ENCODE results near the gene PTH2R.

Gene PTH2R, protein sequence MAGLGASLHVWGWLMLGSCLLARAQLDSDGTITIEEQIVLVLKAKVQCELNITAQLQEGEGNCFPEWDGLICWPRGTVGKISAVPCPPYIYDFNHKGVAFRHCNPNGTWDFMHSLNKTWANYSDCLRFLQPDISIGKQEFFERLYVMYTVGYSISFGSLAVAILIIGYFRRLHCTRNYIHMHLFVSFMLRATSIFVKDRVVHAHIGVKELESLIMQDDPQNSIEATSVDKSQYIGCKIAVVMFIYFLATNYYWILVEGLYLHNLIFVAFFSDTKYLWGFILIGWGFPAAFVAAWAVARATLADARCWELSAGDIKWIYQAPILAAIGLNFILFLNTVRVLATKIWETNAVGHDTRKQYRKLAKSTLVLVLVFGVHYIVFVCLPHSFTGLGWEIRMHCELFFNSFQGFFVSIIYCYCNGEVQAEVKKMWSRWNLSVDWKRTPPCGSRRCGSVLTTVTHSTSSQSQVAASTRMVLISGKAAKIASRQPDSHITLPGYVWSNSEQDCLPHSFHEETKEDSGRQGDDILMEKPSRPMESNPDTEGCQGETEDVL

DNA sequence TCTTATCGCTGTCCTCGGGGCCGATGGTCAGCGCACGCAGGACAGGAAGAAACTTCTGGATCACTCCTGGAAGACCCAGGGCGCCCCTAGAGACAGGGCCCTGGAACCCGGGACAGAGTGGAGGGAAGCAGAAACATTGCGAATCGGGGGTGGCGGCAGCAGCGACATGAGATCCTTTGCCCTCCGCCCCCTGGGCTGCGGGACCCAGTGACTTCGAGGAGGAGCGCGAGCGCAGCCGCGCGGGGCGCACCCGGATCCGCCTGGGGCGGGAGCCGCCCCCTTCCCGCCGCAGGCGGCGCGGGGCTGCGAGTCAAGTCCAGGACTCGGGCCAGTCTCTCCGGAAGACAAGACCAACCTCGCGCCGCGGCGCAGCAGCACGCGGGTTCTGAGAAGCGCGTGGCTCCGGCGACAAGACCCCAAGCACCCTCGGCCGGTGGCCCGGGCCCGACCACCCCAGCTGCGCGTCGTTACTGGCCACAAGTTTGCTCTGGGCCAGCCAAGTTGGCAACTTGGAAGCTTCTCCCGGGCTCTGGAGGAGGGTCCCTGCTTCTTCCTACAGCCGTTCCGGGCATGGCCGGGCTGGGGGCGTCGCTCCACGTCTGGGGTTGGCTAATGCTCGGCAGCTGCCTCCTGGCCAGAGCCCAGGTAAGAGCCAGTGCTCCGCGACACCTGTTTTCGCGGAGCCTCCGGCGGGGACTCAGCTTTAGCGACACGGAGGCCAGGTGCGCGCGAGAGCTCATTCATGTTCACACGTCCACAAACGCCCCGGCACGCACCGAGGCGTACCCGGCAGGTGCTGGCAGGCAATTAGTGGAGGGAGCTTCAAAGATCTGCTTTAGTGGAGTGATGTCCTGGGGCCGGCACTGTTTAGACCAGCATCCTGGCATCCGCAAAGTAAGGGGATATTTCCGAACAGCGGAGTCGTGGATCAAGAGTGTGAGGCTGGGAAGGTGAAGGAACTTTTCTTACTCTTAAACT, at the start of gene PTH2R:
Gene PTH2R, plus strand, starts transcription at position 319 of the 978 bp plus-strand sequence. Its CDS starts 252 bp downstream, at position 571.
- TF ChIP-seq GATA3 (IDR thresholded peaks at IDR 0.05; ENCODE audit: low read depth, low read length) = no peak
- TF ChIP-seq GATA2 (IDR thresholded peaks at IDR 0.05; ENCODE audit: low read depth, low read length) = no peak

DNA sequence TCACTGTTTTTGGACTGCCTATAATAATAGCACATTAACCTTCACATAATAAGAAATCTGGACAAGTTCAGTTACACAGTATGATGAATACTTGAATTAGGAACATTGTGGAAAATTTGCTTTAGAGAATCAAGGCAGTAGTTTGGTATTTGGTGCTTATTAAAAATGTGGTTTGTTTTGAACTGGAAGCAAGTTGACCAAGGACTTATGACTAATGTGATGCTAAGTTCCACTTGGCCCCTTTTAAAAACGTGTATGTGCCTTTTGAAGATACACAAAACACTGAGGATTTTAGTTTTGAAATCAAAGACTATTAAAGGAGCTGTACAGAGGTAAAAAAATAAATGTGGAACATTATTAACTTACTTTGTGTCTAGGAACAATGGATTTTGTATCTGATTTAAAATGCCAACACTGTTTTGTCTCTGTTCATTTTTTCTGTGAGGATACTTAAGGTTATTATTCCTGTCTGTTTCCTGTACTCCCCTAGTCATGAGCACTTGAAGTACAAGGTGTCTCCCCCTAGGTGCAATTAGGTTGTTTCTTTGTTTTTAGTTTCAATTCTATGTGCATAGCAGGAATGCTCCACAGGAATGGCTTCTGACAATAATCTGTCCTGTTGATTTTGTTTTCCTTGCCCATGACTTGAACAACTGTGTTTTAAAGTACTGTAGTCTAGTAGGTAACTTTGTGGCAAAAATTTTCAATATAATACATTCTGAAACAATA, 49.6 kb upstream of the PTH2R start:
- no peak for TF ChIP-seq GATA3 (IDR thresholded peaks at IDR 0.05; ENCODE audit: low read depth, low read length)

DNA sequence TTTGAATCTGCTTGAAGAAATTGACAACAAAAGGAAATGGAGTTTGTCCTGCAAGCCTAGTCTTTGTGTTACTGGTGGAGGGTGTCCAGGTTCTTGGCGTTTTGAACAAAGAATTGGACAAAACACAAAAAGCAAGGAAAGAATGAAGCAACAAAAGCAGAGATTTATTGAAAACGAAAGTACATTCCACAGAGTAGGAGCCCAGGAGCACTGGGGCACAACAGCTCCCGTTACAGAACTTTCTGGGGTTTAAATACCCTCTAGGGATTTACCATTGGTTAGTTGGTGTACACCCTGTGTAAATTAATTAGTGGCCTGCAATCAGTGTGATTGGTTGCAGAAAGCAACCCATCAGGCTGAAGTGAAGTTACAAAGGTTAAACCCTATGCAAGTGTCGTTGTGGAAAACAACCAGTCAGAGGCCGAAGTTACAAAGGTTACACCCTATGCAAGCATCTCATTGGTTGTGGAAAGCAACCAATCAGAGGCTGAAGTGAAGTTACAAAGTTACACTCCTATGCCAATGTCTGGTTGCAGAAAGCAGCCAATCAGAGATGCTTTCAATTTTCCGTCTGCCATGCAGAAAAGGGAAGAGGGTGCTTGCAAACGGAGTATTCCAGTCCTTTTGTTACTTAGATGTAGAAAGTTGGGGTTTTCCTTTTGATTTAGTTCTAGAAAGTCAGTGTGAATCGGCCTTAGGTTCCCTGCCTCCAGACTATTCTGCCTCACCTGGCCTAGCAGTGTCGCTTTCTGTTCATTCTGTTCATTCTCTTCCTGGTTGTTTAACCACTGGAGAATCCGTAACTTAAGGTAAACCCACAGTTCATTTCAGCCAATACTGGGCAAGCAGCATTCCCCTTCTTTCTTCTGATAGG, 47.6 kb upstream of the PTH2R start:
- TF ChIP-seq GATA2 (IDR thresholded peaks at IDR 0.05; ENCODE audit: low read depth, low read length) = no peak
- TF ChIP-seq GATA3 (IDR thresholded peaks at IDR 0.05; ENCODE audit: low read depth, low read length) = no peak

DNA sequence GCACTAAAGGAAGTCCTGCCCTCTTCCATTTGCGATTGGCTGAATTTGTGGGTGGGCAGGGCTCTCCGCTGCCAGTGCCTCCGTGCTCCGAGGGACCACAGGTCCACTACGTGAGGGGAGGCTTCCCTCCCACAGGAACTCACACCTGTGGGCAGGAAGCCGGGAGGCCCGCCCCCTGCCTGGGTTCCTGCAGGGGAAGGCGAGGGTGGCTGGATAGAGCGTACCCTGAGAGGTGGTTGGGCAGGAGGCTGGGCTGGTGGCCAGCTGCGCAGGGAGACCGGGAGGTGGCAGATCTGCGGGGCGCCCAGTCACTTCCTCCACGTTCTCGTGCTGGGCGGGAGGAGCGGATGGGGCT, 47.0 kb upstream of the PTH2R start:
- TF ChIP-seq GATA3 (IDR thresholded peaks at IDR 0.05; ENCODE audit: low read depth, low read length) = no peak
- TF ChIP-seq GATA2 (IDR thresholded peaks at IDR 0.05; ENCODE audit: low read depth, low read length) = no peak

DNA sequence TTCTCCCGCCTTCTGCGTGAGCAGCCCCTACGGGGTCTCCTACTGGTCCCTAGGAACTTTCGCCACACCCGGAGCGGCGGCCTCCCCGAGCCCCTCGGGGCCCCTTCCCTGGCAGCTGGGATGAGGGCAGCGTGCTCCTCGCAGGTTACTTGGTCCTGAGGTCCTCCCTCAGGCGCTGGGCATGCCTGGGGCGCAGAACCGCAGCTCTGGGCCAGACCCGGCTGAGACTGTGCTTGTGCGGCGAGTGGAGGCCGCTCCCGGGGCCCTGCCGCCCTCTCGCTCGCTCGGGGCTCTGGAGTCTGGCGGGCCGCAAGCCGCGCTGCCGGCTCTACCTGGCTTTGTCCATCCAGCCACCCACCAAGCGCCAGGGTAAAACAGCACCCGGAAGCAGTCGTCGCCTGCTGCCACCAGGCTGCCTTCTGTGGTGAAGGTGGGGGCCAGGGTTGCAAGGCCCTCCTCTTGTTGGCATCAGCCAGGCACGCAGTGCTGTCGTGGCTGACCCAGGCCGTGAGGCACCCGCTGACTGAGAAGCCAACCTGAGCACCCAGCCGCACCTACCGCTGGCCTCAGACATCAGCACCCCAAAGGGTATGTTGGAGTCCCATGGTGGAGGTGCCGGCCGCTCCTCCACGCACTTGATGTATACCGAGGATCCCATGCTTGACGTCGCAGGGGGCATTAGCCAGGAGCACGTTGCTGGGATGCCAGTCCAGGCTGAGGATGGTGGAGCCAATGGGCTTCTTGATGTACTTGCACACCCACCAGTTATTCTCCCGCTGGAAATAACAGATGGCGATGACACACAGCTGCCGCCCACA, 46.1 kb upstream of the PTH2R start:
- no peak for TF ChIP-seq GATA3 (IDR thresholded peaks at IDR 0.05; ENCODE audit: low read depth, low read length)
- TF ChIP-seq GATA2 (IDR thresholded peaks at IDR 0.05; ENCODE audit: low read depth, low read length) = no peak

DNA sequence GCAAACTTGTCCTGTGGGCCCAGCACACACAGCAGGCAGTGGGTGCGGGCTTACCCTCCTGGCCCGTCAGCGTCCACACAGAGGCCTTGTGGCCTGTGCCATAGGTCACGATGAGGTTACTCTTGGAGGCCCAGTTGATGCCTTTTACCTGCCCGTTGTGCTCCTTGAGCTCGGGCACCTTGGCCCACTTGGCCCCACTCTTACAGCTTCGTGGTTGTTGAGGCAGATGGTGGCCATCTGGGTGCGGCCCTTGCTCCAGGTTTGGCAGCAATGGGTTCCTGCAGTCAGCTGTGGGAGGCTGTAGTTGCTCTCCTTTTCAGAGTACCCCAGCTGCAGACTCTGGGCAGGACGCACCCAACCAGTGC, 45.5 kb upstream of the PTH2R start:
- no peak for TF ChIP-seq GATA3 (IDR thresholded peaks at IDR 0.05; ENCODE audit: low read depth, low read length)
- TF ChIP-seq GATA2 (IDR thresholded peaks at IDR 0.05; ENCODE audit: low read depth, low read length) = no peak

DNA sequence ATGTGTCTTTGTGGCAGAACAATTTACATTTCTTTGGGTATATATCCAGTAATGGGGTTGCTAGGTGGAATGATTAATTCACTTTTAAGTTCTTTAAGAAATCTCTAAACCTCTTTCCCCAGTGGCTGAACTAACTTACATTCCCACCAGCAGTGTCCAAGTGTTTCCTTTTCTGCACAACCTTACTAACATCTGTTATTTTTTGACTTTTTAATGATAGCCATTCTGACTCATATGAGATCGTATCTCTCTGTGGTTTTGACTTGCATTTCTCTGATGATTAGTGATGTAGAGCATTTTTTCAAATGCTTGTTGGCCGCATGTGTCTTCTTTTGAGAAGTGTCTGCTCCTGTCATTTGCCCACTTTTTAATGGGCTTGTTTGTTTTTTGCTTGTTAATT, 43.1 kb upstream of the PTH2R start:
- TF ChIP-seq GATA2 (IDR thresholded peaks at IDR 0.05; ENCODE audit: low read depth, low read length) (no peak), GATA3 (IDR thresholded peaks at IDR 0.05; ENCODE audit: low read depth, low read length) (no peak)

DNA sequence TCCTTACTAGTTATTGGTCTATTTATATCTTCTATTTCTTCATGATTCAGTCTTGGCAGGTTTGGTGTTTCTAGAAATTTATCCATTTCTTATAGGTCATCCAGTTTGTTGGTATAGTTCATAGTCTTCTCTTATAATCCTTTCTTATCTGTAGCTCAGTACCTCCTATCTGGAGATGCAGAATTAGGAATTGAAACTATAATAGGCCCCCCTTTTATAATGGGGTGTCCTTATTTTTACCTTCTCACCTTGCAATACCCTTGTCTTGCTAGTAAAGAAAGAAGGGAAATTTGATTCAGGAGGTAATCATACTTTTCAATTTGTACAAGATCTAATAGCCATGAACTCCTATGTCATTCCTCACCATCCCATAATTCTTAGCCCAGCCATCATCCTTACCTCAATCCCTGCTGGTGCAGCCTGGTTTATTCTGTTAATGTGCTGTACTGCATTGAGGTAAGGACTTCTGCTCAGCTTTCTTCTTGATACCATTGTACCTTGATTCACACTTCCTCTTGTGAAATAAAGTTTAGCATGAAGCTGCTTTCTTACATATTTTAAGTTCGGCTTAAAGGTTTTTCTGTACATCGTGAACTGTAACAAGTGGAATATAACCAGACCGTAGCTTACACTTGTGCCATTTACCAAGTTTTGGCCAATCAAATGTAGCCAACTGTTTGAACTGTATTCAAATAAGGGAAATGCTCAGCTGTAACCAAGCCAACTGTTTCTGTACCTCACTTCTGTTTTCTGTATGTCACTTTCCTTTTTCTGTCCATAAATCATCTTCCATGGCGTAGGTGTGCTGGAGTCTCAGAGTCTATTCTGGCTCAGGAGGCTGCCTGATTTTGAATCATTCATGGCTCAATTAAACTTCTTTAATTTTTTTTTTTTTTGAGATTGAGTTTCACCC, 40.1 kb upstream of the PTH2R start:
- TF ChIP-seq GATA3 (IDR thresholded peaks at IDR 0.05; ENCODE audit: low read depth, low read length) = no peak
- no peak for TF ChIP-seq GATA2 (IDR thresholded peaks at IDR 0.05; ENCODE audit: low read depth, low read length)

DNA sequence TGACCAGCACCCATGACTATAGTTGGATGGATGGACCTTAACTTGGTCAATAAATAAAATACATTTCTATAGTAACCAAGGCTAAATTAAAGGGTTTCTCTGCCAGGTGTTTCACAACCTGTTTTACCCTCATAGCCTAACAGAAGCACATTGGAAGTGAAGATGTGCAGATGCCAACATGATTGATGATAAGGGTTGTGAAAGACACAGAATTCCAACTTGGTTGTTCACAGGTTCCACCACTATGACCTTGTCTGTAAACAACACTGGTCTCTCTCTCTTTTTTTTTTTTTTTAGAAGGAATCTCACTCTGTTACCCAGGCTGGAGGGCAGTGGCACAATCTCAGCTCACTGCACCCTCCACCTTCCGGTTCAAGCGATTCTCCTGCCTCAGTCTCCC, 37.5 kb upstream of the PTH2R start:
- TF ChIP-seq GATA2 (IDR thresholded peaks at IDR 0.05; ENCODE audit: low read depth, low read length) (no peak), GATA3 (IDR thresholded peaks at IDR 0.05; ENCODE audit: low read depth, low read length) (no peak)

DNA sequence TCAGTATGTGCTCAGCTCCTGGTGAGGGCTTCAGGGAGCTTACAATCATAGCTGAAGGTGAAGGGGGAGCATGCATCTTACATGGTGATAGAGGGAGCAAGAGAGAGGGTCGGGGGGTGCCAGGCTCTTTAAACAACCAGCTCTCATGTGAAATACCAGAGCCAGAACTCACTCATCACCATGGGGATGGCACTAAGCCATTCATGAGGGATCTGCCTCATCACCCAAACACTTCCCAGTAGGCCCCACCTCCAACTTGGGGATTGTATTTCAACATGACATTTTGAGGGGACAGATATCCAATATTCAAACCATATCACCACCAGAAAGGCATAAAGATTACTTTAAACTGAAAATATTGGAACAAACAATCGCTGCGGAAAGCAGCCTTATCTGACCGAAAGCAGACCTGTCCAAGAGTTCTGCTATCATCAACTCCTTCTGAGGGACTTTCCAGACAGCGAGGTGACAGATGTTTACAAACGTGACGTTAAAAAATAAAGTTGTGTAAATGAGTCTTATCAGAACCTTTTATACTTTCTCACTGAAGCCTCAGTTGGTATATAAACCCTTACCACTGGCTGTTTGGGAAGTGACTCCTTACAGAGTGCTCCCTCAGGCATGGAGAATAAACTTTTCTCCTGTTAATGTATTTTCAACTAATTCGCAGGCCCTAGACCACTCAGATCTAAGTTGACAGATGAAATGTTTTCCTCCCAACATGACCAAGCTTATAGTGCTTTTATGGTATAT, 35.5 kb upstream of the PTH2R start:
- no peak for TF ChIP-seq GATA2 (IDR thresholded peaks at IDR 0.05; ENCODE audit: low read depth, low read length)
- no peak for TF ChIP-seq GATA3 (IDR thresholded peaks at IDR 0.05; ENCODE audit: low read depth, low read length)

DNA sequence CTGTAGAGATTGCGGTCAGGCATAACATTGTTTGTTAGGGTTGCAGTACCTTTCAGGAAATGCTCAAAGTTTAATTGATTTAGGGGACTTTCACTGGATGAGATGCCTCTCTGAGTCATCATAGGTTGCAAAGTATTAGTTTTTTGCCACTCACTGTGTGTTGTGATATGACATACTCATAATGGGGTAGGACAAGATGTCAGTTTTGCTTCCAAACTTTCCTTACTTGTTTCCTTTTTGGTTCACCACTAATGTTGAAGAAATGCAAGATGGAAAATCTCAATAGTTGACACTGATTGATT, 35.0 kb upstream of the PTH2R start:
- TF ChIP-seq GATA3 (IDR thresholded peaks at IDR 0.05; ENCODE audit: low read depth, low read length) (no peak), GATA2 (IDR thresholded peaks at IDR 0.05; ENCODE audit: low read depth, low read length) (no peak)
